Loucy (cell line): ENCODE measurements around the gene SLC39A3.

ENCODE experiments used
- H2AFZ ChIP-seq: fragments of 200-600 bp; sonication (generic); 2 replicates; pipeline ENCODE4 v1.6.0; 2016; ENCODE audit warnings: antibody characterized with exemption, mild to moderate bottlenecking, low read length, moderate library complexity
- H3F3A ChIP-seq: fragments of 200-600 bp; 2 replicates; pipeline ENCODE4 v1.6.0; 2016; ENCODE audit warnings: antibody characterized with exemption, low read depth, mild to moderate bottlenecking
- H3K27me3 ChIP-seq: fragments of 200-600 bp; sonication (generic); 2 replicates; pipeline ENCODE4 v1.6.1; 2014; ENCODE audit warnings: low read length, mild to moderate bottlenecking; ENCODE audit not compliant: insufficient read depth, poor library complexity, severe bottlenecking
- H3K36me3 ChIP-seq: fragments of 200-600 bp; sonication (generic); 2 replicates; pipeline ENCODE4 v1.6.1; 2016; ENCODE audit warnings: low read length; ENCODE audit not compliant: insufficient read depth
- H3K4me1 ChIP-seq: fragments of 200-600 bp; sonication (generic); 2 replicates; pipeline ENCODE4 v1.5.1; 2014; ENCODE audit warnings: low read length, mild to moderate bottlenecking; ENCODE audit not compliant: insufficient read depth, poor library complexity, severe bottlenecking
- H3K4me2 ChIP-seq: fragments of 200-600 bp; sonication (generic); 2 replicates; pipeline ENCODE4 v1.6.0; 2014; ENCODE audit warnings: antibody characterized with exemption, low read length, low read depth, mild to moderate bottlenecking; ENCODE audit not compliant: poor library complexity, severe bottlenecking
- H3K4me3 ChIP-seq: fragments of 200-600 bp; sonication (generic); 2 replicates; pipeline ENCODE4 v1.5.1; 2014; ENCODE audit warnings: low read length, mild to moderate bottlenecking, mixed read lengths; ENCODE audit not compliant: poor library complexity, severe bottlenecking
- H3K79me2 ChIP-seq: fragments of 200-600 bp; sonication (generic); 2 replicates; pipeline ENCODE4 v1.6.1; 2014; ENCODE audit warnings: low read length; ENCODE audit not compliant: insufficient read depth
- H3K9ac ChIP-seq: fragments of 200-600 bp; sonication (generic); 2 replicates; pipeline ENCODE4 v1.6.0; 2014; ENCODE audit warnings: mild to moderate bottlenecking, low read depth, low read length, moderate library complexity; ENCODE audit not compliant: poor library complexity, severe bottlenecking
- H3K9me2 ChIP-seq: fragments of 200-600 bp; sonication (generic); replicated peaks from 2 replicates; pipeline ENCODE4 v1.6.1; 2016; ENCODE audit warnings: low read depth, low read length, mixed read lengths
- H3K9me3 ChIP-seq: fragments of 200-600 bp; sonication (generic); 2 replicates; pipeline ENCODE4 v1.6.1; 2014; ENCODE audit warnings: mild to moderate bottlenecking, antibody characterized with exemption, low read length, low read depth; ENCODE audit not compliant: insufficient read depth
- H4K20me1 ChIP-seq: fragments of 200-600 bp; sonication (generic); 2 replicates; pipeline ENCODE4 v1.6.0; 2014; ENCODE audit warnings: antibody characterized with exemption, low read length, mild to moderate bottlenecking; ENCODE audit not compliant: insufficient read depth, poor library complexity, severe bottlenecking
- CTCF ChIP-seq: fragments of 200-600 bp; sonication (generic); conservative IDR thresholded peaks from 2 replicates; pipeline ENCODE4 v1.5.1; 2014; ENCODE audit warnings: mild to moderate bottlenecking, antibody characterized with exemption, low read length
- EZH2phosphoT487 ChIP-seq: fragments of 200-600 bp; IDR thresholded peaks from 2 replicates; pipeline ENCODE4 v1.6.1; 2018; ENCODE audit warnings: antibody characterized with exemption, mild to moderate bottlenecking, moderate library complexity, borderline replicate concordance

SLC39A3 gene

DNA sequence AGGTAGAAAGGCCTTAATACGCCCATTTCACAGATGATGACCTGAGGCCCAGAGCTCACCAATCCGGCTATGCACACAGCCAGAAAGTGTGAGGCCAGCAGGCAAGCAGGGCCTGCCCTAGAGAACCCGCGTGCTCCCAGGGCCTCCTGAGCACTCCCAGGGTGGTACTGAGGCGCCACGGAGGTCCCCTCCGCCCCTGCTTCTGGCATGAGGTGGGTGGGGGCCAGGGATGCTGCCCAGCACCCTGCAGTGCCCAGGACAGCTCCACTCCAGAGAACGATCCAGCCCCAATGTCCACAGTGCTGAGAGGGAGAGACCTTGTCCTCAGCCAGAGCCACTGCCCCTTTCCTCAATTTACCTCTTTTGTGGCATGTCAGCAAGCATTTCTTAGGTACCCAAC lies 29.4 kb upstream of the SLC39A3 start:
- Histone ChIP-seq H2AFZ (no peak overlapping the region), H4K20me1 (peaks cover 26% of the 10 kb centered on the region), H3K9ac (no peak overlapping the region)

DNA sequence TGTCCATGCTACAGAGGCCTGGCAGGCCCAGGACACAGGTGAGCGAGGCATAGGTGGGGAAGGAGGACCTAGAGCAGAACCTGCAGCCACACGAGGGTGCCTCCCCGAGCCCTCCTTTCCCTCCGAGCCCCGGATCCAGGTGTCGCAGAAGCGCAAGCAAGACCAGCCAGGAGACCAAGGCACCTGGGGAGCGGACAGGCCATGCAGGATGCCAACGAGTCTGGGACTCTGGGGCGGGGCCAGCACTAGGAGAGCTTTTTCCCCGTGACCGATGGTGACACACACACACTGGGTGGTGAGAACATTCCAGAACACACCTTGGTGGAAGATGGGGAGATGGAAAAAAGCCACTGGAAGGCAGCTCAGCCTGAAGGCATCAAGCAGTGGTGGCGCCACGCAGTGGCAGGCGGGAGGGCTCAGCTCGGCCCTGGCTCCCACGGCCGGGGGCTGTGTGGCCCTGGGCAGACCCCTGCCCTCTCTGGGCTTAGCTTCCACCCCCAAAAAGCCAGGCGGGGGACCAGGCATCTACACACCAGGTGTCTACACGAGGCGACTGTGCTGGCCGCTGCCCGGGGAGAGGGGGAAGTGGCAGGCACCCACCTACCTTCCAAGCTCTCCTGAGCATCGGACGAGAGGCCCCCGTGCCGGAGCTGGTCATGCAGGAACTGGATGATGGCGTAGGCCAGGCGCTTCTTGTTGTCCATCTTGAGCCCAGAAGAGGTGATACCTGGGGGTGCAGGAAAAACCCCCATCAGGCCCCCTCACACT lies 28.7 kb upstream of the SLC39A3 start:
- Histone ChIP-seq H3F3A (no peaks in the 10 kb centered on the region), H3K4me3 (no peak overlapping the region), H2AFZ (no peak overlapping the region), H4K20me1 (peaks cover 22% of the 10 kb centered on the region), H3K9me2 (no peaks in the 10 kb centered on the region), H3K27me3 (no peaks in the 10 kb centered on the region), H3K79me2 (peaks cover 40% of the 10 kb centered on the region), H3K9me3 (no peaks in the 10 kb centered on the region), H3K4me2 (no peak overlapping the region), H3K9ac (no peak overlapping the region), H3K36me3 (peaks cover 48% of the 10 kb centered on the region; the same call in 1 of the 2 replicates), H3K4me1 (no peaks in the 10 kb centered on the region)
- TF ChIP-seq CTCF, result no peak
- no peak for TF ChIP-seq EZH2phosphoT487

More for the DNA sequence above, 29.4 kb upstream of the SLC39A3 start:
- H3K4me1 ChIP-seq, result no peaks in the 10 kb centered on the region
- no peaks in the 10 kb centered on the region for H3K9me3 ChIP-seq
- no peak overlapping the region for H3K4me3 ChIP-seq
- no peaks in the 10 kb centered on the region for H3K9me2 ChIP-seq
- TF ChIP-seq EZH2phosphoT487 (no peak), CTCF (no peak)
- H3K36me3 ChIP-seq, result peaks cover 41% of the 10 kb centered on the region; the same call in 1 of the 2 replicates
- no peak overlapping the region for H3K4me2 ChIP-seq
- H3F3A ChIP-seq, result no peaks in the 10 kb centered on the region
- no peaks in the 10 kb centered on the region for H3K27me3 ChIP-seq
- H3K79me2 ChIP-seq, result peaks cover 46% of the 10 kb centered on the region

- H2AFZ ChIP-seq, result no peak overlapping the region
- H3K4me1 ChIP-seq, result no peaks in the 10 kb centered on the region
- no peak overlapping the region for H3K9ac ChIP-seq
- H3K9me2 ChIP-seq, result no peaks in the 10 kb centered on the region
- no peaks in the 10 kb centered on the region for H3K27me3 ChIP-seq
- H3K79me2 ChIP-seq, result peaks cover 40% of the 10 kb centered on the region
- peaks cover 56% of the 10 kb centered on the region; the same call in 1 of the 2 replicates for H3K36me3 ChIP-seq
- H4K20me1 ChIP-seq, result peaks cover 22% of the 10 kb centered on the region
- no peak overlapping the region for H3K4me2 ChIP-seq
- TF ChIP-seq CTCF (no peak), EZH2phosphoT487 (no peak)
- H3K4me3 ChIP-seq, result no peak overlapping the region
- H3K9me3 ChIP-seq, result no peaks in the 10 kb centered on the region
- H3F3A ChIP-seq, result no peaks in the 10 kb centered on the region
Observed at GRCh38 chr19:2767688-2768087, 27.9 kb upstream of the SLC39A3 start.
